SKM-1 treated with dmso at 0.1 percent for 144 hours (cell line): ENCODE results near the gene CASZ1.

Experiments
- DNase-seq: peaks from one replicate; lab custom pipeline; 2025; ENCODE audit not compliant: unreplicated experiment; lab: John Stamatoyannopoulos, UW

The CASZ1 gene

GRCh38 chr1:10628685-10629084 lies 167.8 kb downstream of the CASZ1 start:
- no peak for DNase-seq

GRCh38 chr1:10626791-10627410 lies 169.5 kb downstream of the CASZ1 start:
- DNase-seq = no peak

GRCh38 chr1:10626131-10626731 lies 170.2 kb downstream of the CASZ1 start:
- no peak for DNase-seq

GRCh38 chr1:10625554-10625953 lies 170.9 kb downstream of the CASZ1 start:
- DNase-seq = no peak

GRCh38 chr1:10625076-10625475 lies 171.4 kb downstream of the CASZ1 start:
- DNase-seq = no peak

GRCh38 chr1:10624256-10625050 lies 172.0 kb downstream of the CASZ1 start:
- no peak for DNase-seq

- DNase-seq = no peak
Observed at GRCh38 chr1:10623686-10624145, 172.7 kb downstream of the CASZ1 start.

- no peak for DNase-seq
Observed at GRCh38 chr1:10622910-10623685, 173.3 kb downstream of the CASZ1 start.

GRCh38 chr1:10621906-10622305 lies 174.5 kb downstream of the CASZ1 start:
- DNase-seq = no peak

GRCh38 chr1:10620776-10621175 lies 175.7 kb downstream of the CASZ1 start:
- no peak for DNase-seq

- no peak for DNase-seq
Observed at GRCh38 chr1:10617931-10618885, 178.2 kb downstream of the CASZ1 start.

GRCh38 chr1:10617318-10617717 lies 179.1 kb downstream of the CASZ1 start:
- DNase-seq = no peak

GRCh38 chr1:10616696-10617095 lies 179.8 kb downstream of the CASZ1 start:
- DNase-seq = no peak

GRCh38 chr1:10615932-10616671 lies 180.3 kb downstream of the CASZ1 start:
- DNase-seq = no peak

- DNase-seq = no peak
Observed at GRCh38 chr1:10615332-10615731, 181.1 kb downstream of the CASZ1 start.

GRCh38 chr1:10614377-10615225 lies 181.8 kb downstream of the CASZ1 start:
- DNase-seq = no peak

GRCh38 chr1:10613861-10614260 lies 182.6 kb downstream of the CASZ1 start:
- DNase-seq = no peak

GRCh38 chr1:10613340-10613739 lies 183.1 kb downstream of the CASZ1 start:
- no peak for DNase-seq
